GM12878 (cell line): ENCODE data around the gene BDH2. TPM values are rescaled to one million over a fixed set of nuclear protein-coding genes. Genes with fewer than 3 reads are reported as not detected.

Experiments
- BRCA1 ChIP-seq: IDR thresholded peaks from 2 replicates; pipeline ENCODE4 v1.6.1; 2011; ENCODE audit warnings: low read depth, low read length, improper control_type of control experiment
- CHD4 ChIP-seq: fragments of 200-600 bp; sonication (generic); IDR thresholded peaks from 2 replicates; pipeline ENCODE4 v1.6.1; 2016; ENCODE audit warnings: mild to moderate bottlenecking
- DPF2 ChIP-seq: fragments of 450-650 bp; IDR thresholded peaks from 2 replicates; pipeline ENCODE4 v1.6.1; 2017; ENCODE audit warnings: mild to moderate bottlenecking
- EED ChIP-seq: sonication (generic); IDR thresholded peaks from 2 replicates; pipeline ENCODE4 v1.6.1; 2016; ENCODE audit warnings: antibody characterized with exemption, low read depth
- HDAC2 ChIP-seq: fragments of 200-600 bp; sonication (generic); IDR thresholded peaks from 2 replicates; pipeline ENCODE4 v1.6.1; 2017
- IKZF1 ChIP-seq: fragments of 450-650 bp; conservative IDR thresholded peaks from 2 replicates; pipeline ENCODE4 v1.6.1; 2017; ENCODE audit warnings: antibody characterized with exemption, mild to moderate bottlenecking
- MTA2 ChIP-seq: fragments of 450-650 bp; IDR thresholded peaks from 2 replicates; pipeline ENCODE4 v1.6.1; 2016; ENCODE audit warnings: low read depth, mild to moderate bottlenecking, moderate library complexity
- NBN ChIP-seq: fragments of 450-650 bp; IDR thresholded peaks from 2 replicates; pipeline ENCODE4 v1.6.1; 2016
- PML ChIP-seq: IDR thresholded peaks from 2 replicates; pipeline ENCODE4 v1.6.1; 2012; ENCODE audit warnings: low read length, inconsistent platforms
- SMAD1 ChIP-seq: fragments of 450-650 bp; IDR thresholded peaks from 2 replicates; pipeline ENCODE4 v1.6.1; 2018; ENCODE audit warnings: mild to moderate bottlenecking, low read depth; ENCODE audit not compliant: partially characterized antibody
- SPI1 ChIP-seq: IDR thresholded peaks from 2 replicates; pipeline ENCODE4 v1.6.1; 2011; ENCODE audit warnings: low read depth, mild to moderate bottlenecking, low read length, moderate library complexity, borderline replicate concordance; ENCODE audit not compliant: insufficient read depth
- SREBF2 ChIP-seq: IDR thresholded peaks from 2 replicates; pipeline ENCODE4 v1.6.1; 2012; ENCODE audit warnings: mild to moderate bottlenecking, low read length
- STAT1 ChIP-seq: fragments of 450-650 bp; conservative IDR thresholded peaks from 2 replicates; pipeline ENCODE4 v1.6.1; 2014; ENCODE audit warnings: antibody characterized with exemption, mild to moderate bottlenecking
- STAT3 ChIP-seq: IDR thresholded peaks from 2 replicates; pipeline ENCODE4 v1.6.1; 2011; ENCODE audit warnings: low read depth, low read length, improper control_type of control experiment
- TAF1 ChIP-seq: IDR thresholded peaks from 2 replicates; pipeline ENCODE4 v1.6.1; 2011; ENCODE audit warnings: mild to moderate bottlenecking, low read depth, low read length, borderline replicate concordance
- TCF3 ChIP-seq: IDR thresholded peaks from 2 replicates; pipeline ENCODE4 v1.6.1; 2012; ENCODE audit warnings: low read depth, mild to moderate bottlenecking, low read length, borderline replicate concordance; ENCODE audit not compliant: insufficient read depth
- ZBED1 ChIP-seq: IDR thresholded peaks from 2 replicates; pipeline ENCODE4 v1.6.1; 2016; ENCODE audit warnings: borderline replicate concordance
- ZNF24 ChIP-seq: fragments of 450-650 bp; IDR thresholded peaks from 2 replicates; pipeline ENCODE4 v1.6.1; 2017; ENCODE audit warnings: antibody characterized with exemption, mild to moderate bottlenecking
- polyA plus RNA-seq, 11 experiments: library from polyadenylated mRNA; depleted of rRNA in 4 of 11; unstranded in 6 of 11; stranded (reverse) in 5 of 11; fragments of >200 nt; fragmentation: Nextera tagmentation in 4 of 11; fragmentation: Illumina TruSeq in 1 of 11; extraction: Ambion mirVana in 4 of 11; extraction: Trizol in 1 of 11; gene quantifications; 1 replicate in 1 of 11; 2 replicates in 10 of 11; pipeline versions ENCODE4 v1.2.1 to v1.2.3, GENCODE V29; 2011 to 2016; ENCODE audit warnings: inconsistent platforms in 2 of 11, missing spikeins in 2 of 11, low read depth in 1 of 11
- total RNA-seq, 4 experiments: library from RNA; depleted of rRNA in 3 of 4; stranded (reverse); fragments of >200 nt in 3 of 4; fragmentation: Illumina TruSeq in 1 of 4; extraction: Trizol in 1 of 4; gene quantifications; 2 replicates each; pipeline versions ENCODE4 v1.2.1 to v1.2.3, GENCODE V29; 2013 to 2021
- TF ChIP-seq, protein P1 (sequence below): fragments of 450-650 bp; IDR thresholded peaks from 2 replicates; pipeline ENCODE4 v1.6.1; 2017; ENCODE audit warnings: mild to moderate bottlenecking, low read depth, inconsistent platforms; ENCODE audit not compliant: poor library complexity, severe bottlenecking
- TF ChIP-seq, protein P2 (sequence below): fragments of 150-350 bp; IDR thresholded peaks from 2 replicates; pipeline ENCODE4 v1.6.1; 2014; ENCODE audit warnings: mild to moderate bottlenecking, low read depth, low read length
- TF ChIP-seq, protein P3 (sequence below), 3 experiments: IDR thresholded peaks in 2 of 3; conservative IDR thresholded peaks in 1 of 3; 2 replicates each; pipeline ENCODE4 v1.5.1; 2011; ENCODE audit warnings: low read depth in 3 of 3, low read length in 3 of 3, mild to moderate bottlenecking in 3 of 3, control low read depth in 2 of 3, moderate library complexity in 2 of 3, inconsistent platforms in 1 of 3, mixed read lengths in 1 of 3; ENCODE audit not compliant: control insufficient read depth in 2 of 3, insufficient read depth in 1 of 3; ENCODE audit errors: extremely low read depth in 1 of 3
- TF ChIP-seq, protein P4 (sequence below): fragments of 450-650 bp; IDR thresholded peaks from 2 replicates; pipeline ENCODE4 v1.6.1; 2016; ENCODE audit warnings: mild to moderate bottlenecking, moderate library complexity, borderline replicate concordance

The BDH2 gene
- total and polyA plus RNA-seq, 10 of the 15 experiments (the other 5 are each of a cell fraction or from before 2014, with no cell fraction given), result 20.9 to 47.3 (median 33.5) TPM

DNA sequence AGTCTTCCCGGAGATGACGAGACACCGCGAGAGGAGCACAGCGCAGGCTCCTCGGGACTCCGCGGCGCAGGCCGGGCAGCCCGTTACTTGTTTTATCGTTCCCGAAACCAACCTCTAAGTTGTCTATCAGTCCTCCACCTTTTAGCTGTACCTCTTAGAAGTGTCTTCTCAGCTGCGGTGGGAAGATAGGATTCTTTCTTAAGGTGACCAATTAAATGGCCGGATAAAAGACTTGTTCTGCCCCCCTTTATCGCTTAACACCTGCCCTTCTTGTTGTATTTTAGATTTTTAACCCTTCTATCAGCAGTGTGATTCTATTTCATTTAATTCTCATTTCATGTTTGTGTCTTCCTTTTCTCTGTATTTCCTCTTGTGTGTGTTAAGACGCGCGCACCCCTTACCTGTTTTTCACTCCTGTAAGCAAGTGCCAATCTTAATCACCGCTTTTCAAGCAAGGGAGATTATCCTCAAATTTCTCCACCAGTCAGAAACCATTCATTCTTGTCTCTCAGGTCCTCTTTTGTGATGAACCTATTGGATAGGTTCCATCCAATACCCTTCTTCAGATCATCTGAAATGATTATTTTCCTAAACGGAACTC, 22.8 kb downstream of the BDH2 start, which contains the start of gene SLC9B2 (continued):
- TF ChIP-seq, protein P1, sequence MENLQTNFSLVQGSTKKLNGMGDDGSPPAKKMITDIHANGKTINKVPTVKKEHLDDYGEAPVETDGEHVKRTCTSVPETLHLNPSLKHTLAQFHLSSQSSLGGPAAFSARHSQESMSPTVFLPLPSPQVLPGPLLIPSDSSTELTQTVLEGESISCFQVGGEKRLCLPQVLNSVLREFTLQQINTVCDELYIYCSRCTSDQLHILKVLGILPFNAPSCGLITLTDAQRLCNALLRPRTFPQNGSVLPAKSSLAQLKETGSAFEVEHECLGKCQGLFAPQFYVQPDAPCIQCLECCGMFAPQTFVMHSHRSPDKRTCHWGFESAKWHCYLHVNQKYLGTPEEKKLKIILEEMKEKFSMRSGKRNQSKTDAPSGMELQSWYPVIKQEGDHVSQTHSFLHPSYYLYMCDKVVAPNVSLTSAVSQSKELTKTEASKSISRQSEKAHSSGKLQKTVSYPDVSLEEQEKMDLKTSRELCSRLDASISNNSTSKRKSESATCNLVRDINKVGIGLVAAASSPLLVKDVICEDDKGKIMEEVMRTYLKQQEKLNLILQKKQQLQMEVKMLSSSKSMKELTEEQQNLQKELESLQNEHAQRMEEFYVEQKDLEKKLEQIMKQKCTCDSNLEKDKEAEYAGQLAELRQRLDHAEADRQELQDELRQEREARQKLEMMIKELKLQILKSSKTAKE, result no peak
- TF ChIP-seq HDAC2 (no peak), SMAD1 (peak; percentile 23), STAT1 (no peak), TCF3 (no peak), CHD4 (no peak), EED (no peak), STAT3 (no peak), BRCA1 (no peak), ZBED1 (no peak), PML (no peak), MTA2 (no peak), IKZF1 (0 out of 2 replicates have a peak, but pooled peaks have one; percentile 26), SREBF2 (no peak), ZNF24 (no peak), DPF2 (no peak), TAF1 (peak; percentile 58; the same call in 1 of the 2 replicates), NBN (peak; percentile 13; the same call in 1 of the 2 replicates), SPI1 (no peak)
- TF ChIP-seq, protein P2, sequence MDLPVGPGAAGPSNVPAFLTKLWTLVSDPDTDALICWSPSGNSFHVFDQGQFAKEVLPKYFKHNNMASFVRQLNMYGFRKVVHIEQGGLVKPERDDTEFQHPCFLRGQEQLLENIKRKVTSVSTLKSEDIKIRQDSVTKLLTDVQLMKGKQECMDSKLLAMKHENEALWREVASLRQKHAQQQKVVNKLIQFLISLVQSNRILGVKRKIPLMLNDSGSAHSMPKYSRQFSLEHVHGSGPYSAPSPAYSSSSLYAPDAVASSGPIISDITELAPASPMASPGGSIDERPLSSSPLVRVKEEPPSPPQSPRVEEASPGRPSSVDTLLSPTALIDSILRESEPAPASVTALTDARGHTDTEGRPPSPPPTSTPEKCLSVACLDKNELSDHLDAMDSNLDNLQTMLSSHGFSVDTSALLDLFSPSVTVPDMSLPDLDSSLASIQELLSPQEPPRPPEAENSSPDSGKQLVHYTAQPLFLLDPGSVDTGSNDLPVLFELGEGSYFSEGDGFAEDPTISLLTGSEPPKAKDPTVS, result no peak
- TF ChIP-seq, protein P3, sequence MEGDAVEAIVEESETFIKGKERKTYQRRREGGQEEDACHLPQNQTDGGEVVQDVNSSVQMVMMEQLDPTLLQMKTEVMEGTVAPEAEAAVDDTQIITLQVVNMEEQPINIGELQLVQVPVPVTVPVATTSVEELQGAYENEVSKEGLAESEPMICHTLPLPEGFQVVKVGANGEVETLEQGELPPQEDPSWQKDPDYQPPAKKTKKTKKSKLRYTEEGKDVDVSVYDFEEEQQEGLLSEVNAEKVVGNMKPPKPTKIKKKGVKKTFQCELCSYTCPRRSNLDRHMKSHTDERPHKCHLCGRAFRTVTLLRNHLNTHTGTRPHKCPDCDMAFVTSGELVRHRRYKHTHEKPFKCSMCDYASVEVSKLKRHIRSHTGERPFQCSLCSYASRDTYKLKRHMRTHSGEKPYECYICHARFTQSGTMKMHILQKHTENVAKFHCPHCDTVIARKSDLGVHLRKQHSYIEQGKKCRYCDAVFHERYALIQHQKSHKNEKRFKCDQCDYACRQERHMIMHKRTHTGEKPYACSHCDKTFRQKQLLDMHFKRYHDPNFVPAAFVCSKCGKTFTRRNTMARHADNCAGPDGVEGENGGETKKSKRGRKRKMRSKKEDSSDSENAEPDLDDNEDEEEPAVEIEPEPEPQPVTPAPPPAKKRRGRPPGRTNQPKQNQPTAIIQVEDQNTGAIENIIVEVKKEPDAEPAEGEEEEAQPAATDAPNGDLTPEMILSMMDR (IDR thresholded peaks at IDR 0.05 in 2 of 3, conservative IDR thresholded peaks at IDR 0.05 in 1 of 3; ENCODE audit: control insufficient read depth in 2 of 3, extremely low read depth in 1 of 3, insufficient read depth in 1 of 3, low read depth in 3 of 3, low read length in 3 of 3), result no peak
- TF ChIP-seq, protein P4, sequence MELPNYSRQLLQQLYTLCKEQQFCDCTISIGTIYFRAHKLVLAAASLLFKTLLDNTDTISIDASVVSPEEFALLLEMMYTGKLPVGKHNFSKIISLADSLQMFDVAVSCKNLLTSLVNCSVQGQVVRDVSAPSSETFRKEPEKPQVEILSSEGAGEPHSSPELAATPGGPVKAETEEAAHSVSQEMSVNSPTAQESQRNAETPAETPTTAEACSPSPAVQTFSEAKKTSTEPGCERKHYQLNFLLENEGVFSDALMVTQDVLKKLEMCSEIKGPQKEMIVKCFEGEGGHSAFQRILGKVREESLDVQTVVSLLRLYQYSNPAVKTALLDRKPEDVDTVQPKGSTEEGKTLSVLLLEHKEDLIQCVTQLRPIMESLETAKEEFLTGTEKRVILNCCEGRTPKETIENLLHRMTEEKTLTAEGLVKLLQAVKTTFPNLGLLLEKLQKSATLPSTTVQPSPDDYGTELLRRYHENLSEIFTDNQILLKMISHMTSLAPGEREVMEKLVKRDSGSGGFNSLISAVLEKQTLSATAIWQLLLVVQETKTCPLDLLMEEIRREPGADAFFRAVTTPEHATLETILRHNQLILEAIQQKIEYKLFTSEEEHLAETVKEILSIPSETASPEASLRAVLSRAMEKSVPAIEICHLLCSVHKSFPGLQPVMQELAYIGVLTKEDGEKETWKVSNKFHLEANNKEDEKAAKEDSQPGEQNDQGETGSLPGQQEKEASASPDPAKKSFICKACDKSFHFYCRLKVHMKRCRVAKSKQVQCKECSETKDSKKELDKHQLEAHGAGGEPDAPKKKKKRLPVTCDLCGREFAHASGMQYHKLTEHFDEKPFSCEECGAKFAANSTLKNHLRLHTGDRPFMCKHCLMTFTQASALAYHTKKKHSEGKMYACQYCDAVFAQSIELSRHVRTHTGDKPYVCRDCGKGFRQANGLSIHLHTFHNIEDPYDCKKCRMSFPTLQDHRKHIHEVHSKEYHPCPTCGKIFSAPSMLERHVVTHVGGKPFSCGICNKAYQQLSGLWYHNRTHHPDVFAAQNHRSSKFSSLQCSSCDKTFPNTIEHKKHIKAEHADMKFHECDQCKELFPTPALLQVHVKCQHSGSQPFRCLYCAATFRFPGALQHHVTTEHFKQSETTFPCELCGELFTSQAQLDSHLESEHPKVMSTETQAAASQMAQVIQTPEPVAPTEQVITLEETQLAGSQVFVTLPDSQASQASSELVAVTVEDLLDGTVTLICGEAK, result no peak
